H1 (cell line): Measurements from ENCODE around the gene HOXB3. TPM values are rescaled to one million over a fixed set of nuclear protein-coding genes. Genes with fewer than 3 reads are reported as not detected.

Experiments
- CTCF ChIA-PET: fragments of 300-600 bp; sonication (Branson Sonifier 250); formaldehyde crosslinking; loops from one replicate; lab custom pipeline; 2021; ENCODE audit not compliant: partially characterized antibody; lab: Charles Lee
- POLR2A ChIA-PET: fragments of 300-600 bp; sonication (Branson Sonifier 250); formaldehyde crosslinking; loops from one replicate; lab custom pipeline; 2021; ENCODE audit warnings: inconsistent platforms; ENCODE audit not compliant: partially characterized antibody; lab: Charles Lee
- DNase-seq, 2 experiments: peaks; one replicate each; pipeline versions ENCODE4 v3.0.0 to v3.0.0-alpha.2; 2010 to 2022; ENCODE audit warnings: low spot score in 2 of 2, low read depth in 1 of 2, mixed read lengths in 1 of 2
- FAIRE-seq: peaks from 2 replicates; lab custom pipeline; 2011; peaks lifted over from hg19 to GRCh38; lab: Jason Lieb, UNC
- H2AFZ ChIP-seq: 2 replicates; pipeline ENCODE4 v1.8.1; 2012; ENCODE audit warnings: low read length, inconsistent platforms
- H2AK5ac ChIP-seq: 2 replicates; pipeline ENCODE4 v1.6.1; 2013; ENCODE audit warnings: low read depth, low read length
- H2BK120ac ChIP-seq: replicated peaks from 2 replicates; pipeline ENCODE3; 2013; ENCODE audit warnings: low read depth, low read length, inconsistent platforms
- H2BK12ac ChIP-seq: 2 replicates; pipeline ENCODE4 v1.6.1; 2013; ENCODE audit warnings: low read depth, low read length
- H2BK15ac ChIP-seq: 2 replicates; pipeline ENCODE4 v1.6.1; 2013; ENCODE audit warnings: low read length
- H2BK20ac ChIP-seq: 2 replicates; pipeline ENCODE4 v1.6.1; 2013; ENCODE audit warnings: low read length
- H2BK5ac ChIP-seq: 2 replicates; pipeline ENCODE4 v1.6.1; 2013; ENCODE audit warnings: low read depth, low read length
- H3K14ac ChIP-seq: 2 replicates; pipeline ENCODE4 v1.6.1; 2013; ENCODE audit warnings: inconsistent platforms; ENCODE audit not compliant: insufficient read length
- H3K18ac ChIP-seq: 2 replicates; pipeline ENCODE4 v1.6.1; 2013; ENCODE audit warnings: low read length; ENCODE audit errors: extremely low read depth
- H3K23ac ChIP-seq: 2 replicates; pipeline ENCODE4 v1.6.1; 2013; ENCODE audit warnings: inconsistent platforms; ENCODE audit not compliant: insufficient read length
- H3K23me2 ChIP-seq: 2 replicates; pipeline ENCODE4 v1.6.1; 2013; ENCODE audit warnings: low read depth, low read length
- H3K27ac ChIP-seq: 2 replicates; pipeline ENCODE4 v1.6.1; 2011; ENCODE audit warnings: low read depth, low read length, inconsistent platforms
- H3K27me3 ChIP-seq, 4 experiments: replicated peaks in 1 of 4; 1 replicate in 1 of 4; 2 replicates in 3 of 4; pipeline versions ENCODE4 v1.6.1 to v1.8.1; 2011 to 2013; ENCODE audit warnings: low read length in 3 of 4, mild to moderate bottlenecking in 3 of 4, inconsistent platforms in 2 of 4, mixed read lengths in 2 of 4, moderate library complexity in 1 of 4; ENCODE audit not compliant: control insufficient read depth in 3 of 4, insufficient read depth in 3 of 4; ENCODE audit errors: extremely low read depth in 1 of 4
- H3K36me3 ChIP-seq, 4 experiments: 2 replicates each; pipeline versions ENCODE4 v1.6.1 to v1.8.1; 2011 to 2013; ENCODE audit warnings: mild to moderate bottlenecking in 4 of 4, low read length in 3 of 4, moderate library complexity in 2 of 4, control low read depth in 1 of 4, inconsistent platforms in 1 of 4; ENCODE audit not compliant: insufficient read depth in 4 of 4, control insufficient read depth in 2 of 4
- H3K4ac ChIP-seq: replicated peaks from 2 replicates; pipeline ENCODE3; 2013; ENCODE audit warnings: low read length, low read depth, mixed read lengths, inconsistent platforms; ENCODE audit not compliant: insufficient read length
- H3K4me1 ChIP-seq, 4 experiments: replicated peaks in 1 of 4; 1 replicate in 1 of 4; 2 replicates in 3 of 4; pipeline versions ENCODE4 v1.6.1 to v1.8.1; 2011 to 2013; ENCODE audit warnings: low read length in 3 of 4, inconsistent platforms in 2 of 4, mixed read lengths in 1 of 4; ENCODE audit not compliant: insufficient read depth in 4 of 4, control insufficient read depth in 3 of 4
- H3K4me2 ChIP-seq, 2 experiments: 2 replicates each; pipeline versions ENCODE4 v1.6.1 to v1.8.1; 2011 to 2013; ENCODE audit warnings: low read depth in 2 of 2, low read length in 2 of 2, control low read depth in 1 of 2, inconsistent platforms in 1 of 2, mild to moderate bottlenecking in 1 of 2; ENCODE audit not compliant: insufficient read depth in 1 of 2
- H3K4me3 ChIP-seq, 4 experiments: fragments of 200-600, 300-600 bp in 1 of 4; sonication (generic), shearing (Covaris generic), sonication (Bioruptor Twin) in 1 of 4; 2 replicates each; pipeline versions ENCODE4 v1.5.1 to v1.8.1; 2011 to 2016; ENCODE audit warnings: low read length in 4 of 4, low read depth in 3 of 4, control low read depth in 2 of 4, inconsistent platforms in 2 of 4, mild to moderate bottlenecking in 2 of 4, mixed read lengths in 1 of 4, moderate library complexity in 1 of 4; ENCODE audit not compliant: insufficient read depth in 2 of 4; ENCODE audit errors: extremely low read depth in 1 of 4
- H3K56ac ChIP-seq: replicated peaks from 2 replicates; pipeline ENCODE3; 2013; ENCODE audit warnings: low read depth, mild to moderate bottlenecking, mixed read lengths, low read length, inconsistent platforms; ENCODE audit not compliant: insufficient read length
- H3K79me1 ChIP-seq: 2 replicates; pipeline ENCODE4 v1.6.1; 2013; ENCODE audit warnings: low read depth, low read length, control low read depth
- H3K79me2 ChIP-seq, 2 experiments: 2 replicates each; pipeline versions ENCODE4 v1.6.1 to v1.8.1; 2012 to 2013; ENCODE audit warnings: low read length in 2 of 2, mild to moderate bottlenecking in 2 of 2, inconsistent platforms in 1 of 2; ENCODE audit not compliant: insufficient read depth in 2 of 2, control insufficient read depth in 1 of 2
- H3K9ac ChIP-seq, 4 experiments: replicated peaks in 1 of 4; 1 replicate in 1 of 4; 2 replicates in 3 of 4; pipeline versions ENCODE4 v1.6.1 to v1.8.1; 2011 to 2013; ENCODE audit warnings: low read depth in 3 of 4, low read length in 3 of 4, control low read depth in 2 of 4, mild to moderate bottlenecking in 2 of 4, moderate library complexity in 2 of 4, inconsistent platforms in 1 of 4; ENCODE audit errors: extremely low read depth in 1 of 4
- H3K9me3 ChIP-seq, 2 experiments: 2 replicates each; pipeline versions ENCODE4 v1.6.1 to v1.8.1; 2012 to 2013; ENCODE audit warnings: mild to moderate bottlenecking in 2 of 2, moderate library complexity in 2 of 2, control low read depth in 1 of 2, inconsistent platforms in 1 of 2, low read depth in 1 of 2, low read length in 1 of 2, mixed read lengths in 1 of 2; ENCODE audit not compliant: insufficient read depth in 2 of 2
- H4K20me1 ChIP-seq, 2 experiments: replicated peaks in 1 of 2; 2 replicates each; pipeline versions ENCODE3 to v1.8.1; 2011 to 2013; ENCODE audit warnings: inconsistent platforms in 2 of 2, low read length in 2 of 2, mild to moderate bottlenecking in 1 of 2; ENCODE audit not compliant: insufficient read depth in 2 of 2, control insufficient read depth in 1 of 2
- H4K5ac ChIP-seq: 2 replicates; pipeline ENCODE4 v1.6.1; 2013; ENCODE audit warnings: low read length, low read depth, mixed read lengths, inconsistent platforms; ENCODE audit not compliant: insufficient read length
- H4K8ac ChIP-seq: 2 replicates; pipeline ENCODE4 v1.8.0; 2013; ENCODE audit warnings: mild to moderate bottlenecking, moderate library complexity, low read length, inconsistent platforms; ENCODE audit not compliant: insufficient read depth; ENCODE audit errors: extremely low read depth
- H4K91ac ChIP-seq: replicated peaks from 2 replicates; pipeline ENCODE3; 2013; ENCODE audit warnings: low read length, mixed read lengths, inconsistent platforms; ENCODE audit not compliant: insufficient read length
- ASH2L ChIP-seq: fragments of 200-600, 300-600 bp; sonication (generic); IDR thresholded peaks from one replicate; pipeline ENCODE4 v1.7.1; 2017; ENCODE audit warnings: low read length
- GTF2F1 ChIP-seq: IDR thresholded peaks from 2 replicates; pipeline ENCODE4 v1.6.1; 2012; ENCODE audit warnings: low read depth, low read length, improper control_type of control experiment, borderline replicate concordance
- RFX5 ChIP-seq: IDR thresholded peaks from 2 replicates; pipeline ENCODE4 v1.6.1; 2011; ENCODE audit warnings: low read depth, low read length, improper control_type of control experiment, borderline replicate concordance
- RNF2 ChIP-seq: fragments of 200-900, 300-1000 bp; sonication (generic); IDR thresholded peaks from 2 replicates; pipeline ENCODE4 v1.7.1; 2016; ENCODE audit warnings: borderline replicate concordance, low read depth, mild to moderate bottlenecking, antibody characterized with exemption, low read length; ENCODE audit not compliant: poor library complexity, severe bottlenecking; ENCODE audit errors: missing control alignments
- WGBS, 2 experiments: shearing (Covaris generic) in 1 of 2; methylation state at CpG; one replicate each; pipeline versions ENCODE4 v1.1.6 to v1.1.7; 2013 to 2015; ENCODE audit warnings: low lambda C conversion rate in 2 of 2, mixed read lengths in 2 of 2, inconsistent platforms in 1 of 2, low coverage in 1 of 2, missing lambda C conversion rate in 1 of 2; ENCODE audit not compliant: insufficient replicate concordance in 2 of 2, insufficient coverage in 1 of 2, insufficient read length in 1 of 2; ENCODE audit errors: extremely low coverage in 1 of 2, missing lambda C conversion rate in 1 of 2; 5-methylcytosine and 5-hydroxymethylcytosine counted together
- polyA plus RNA-seq, 7 experiments: library from polyadenylated mRNA; depleted of rRNA in 3 of 7; stranded (reverse) in 5 of 7; unstranded in 2 of 7; fragments of >200 nt in 5 of 7; fragments of 200-250 nt in 2 of 7; gene quantifications; 1 replicate in 5 of 7; 2 replicates in 1 of 7; 4 replicates in 1 of 7; pipeline versions ENCODE4 v1.2.1 to v1.2.3, GENCODE V29; 2011 to 2013; ENCODE audit warnings: missing spikeins in 2 of 7, mixed read lengths in 2 of 7
- total RNA-seq: library from RNA; stranded (reverse); fragmentation: NEBNext Ultra II Directional; extraction: Animal tissue kit (Norgen Biotek cat#: 25700); gene quantifications from 2 replicates; pipeline ENCODE4 v1.2.1, GENCODE V29; 2021

Gene HOXB3
- total and polyA plus RNA-seq, 2 of the 8 experiments (the other 6 are each of a cell fraction or from before 2014, with no cell fraction given): not detected

- no peak overlapping the region for H2BK20ac ChIP-seq
- H2BK12ac ChIP-seq: no peak overlapping the region
- peaks cover 0 to 7% (median 4%) of the 10 kb centered on the region in 4 experiments; a peak in 5 of 7 replicates for H3K4me1 ChIP-seq
- H3K23ac ChIP-seq: no peak overlapping the region
- no peak overlapping the region for H3K4ac ChIP-seq
- peaks cover 96 to 100% (median 99%) of the 10 kb centered on the region in 4 experiments for H3K27me3 ChIP-seq
- H3K23me2 ChIP-seq: peaks cover 2% of the 10 kb centered on the region; the same call in 1 of the 2 replicates
- no peaks in the 10 kb centered on the region for H3K79me1 ChIP-seq
- no peak overlapping the region for H4K8ac ChIP-seq
- peaks cover 28 to 38% of the 10 kb centered on the region in 2 experiments for H4K20me1 ChIP-seq
- POLR2A ChIA-PET: interaction anchor here (0.7 kb wide), 1 partner anchor 89 kb away, joined by 3 read pairs; no protein-coding TSS in a partner anchor
- peak overlapping the region in 1 of 4 experiments; percentile 46; a peak in 2 of 8 replicates for H3K4me3 ChIP-seq
- no peak overlapping the region for H4K5ac ChIP-seq
- CTCF ChIA-PET: interaction anchor here (0.6 to 2.3 kb wide), 12 partner anchors 9 to 583 kb away, joined by 3 to 10 read pairs (median 3); no protein-coding TSS in a partner anchor
- TF ChIP-seq RFX5 (no peak), RNF2 (peak; percentile 24), GTF2F1 (no peak), ASH2L (peak; percentile 6)
- H3K79me2 ChIP-seq: no peaks in the 10 kb centered on the region
- H3K18ac ChIP-seq: no peak overlapping the region
- no peaks in the 10 kb centered on the region; a peak in 1 of 4 replicates for H3K9me3 ChIP-seq
- H2BK5ac ChIP-seq: no peak overlapping the region
- FAIRE-seq (no peak), DNase-seq (no peak)
- H3K9ac ChIP-seq: no peak overlapping the region
- H3K27ac ChIP-seq: no peak overlapping the region
- peak overlapping the region; percentile 41 to 57; a peak in 3 of 4 replicates for H3K4me2 ChIP-seq
- no peak overlapping the region for H3K56ac ChIP-seq
- H2AFZ ChIP-seq: no peak overlapping the region
- no peak overlapping the region for H2AK5ac ChIP-seq
- WGBS, 2 experiments: 7% methylated on average over 7 of the region's 15 CpGs; no CpG with 5 or more reads in 1 of the 2 experiments
- peaks cover 0 to 18% (median 0%) of the 10 kb centered on the region in 4 experiments; a peak in 1 of 8 replicates for H3K36me3 ChIP-seq
- H4K91ac ChIP-seq: no peak overlapping the region
- H3K14ac ChIP-seq: no peak overlapping the region
- H2BK120ac ChIP-seq: no peak overlapping the region
- no peak overlapping the region for H2BK15ac ChIP-seq
Observed at GRCh38 chr17:48609759-48610281, 19.8 kb upstream of the HOXB3 start.
